NCI-H345 (cell line): ENCODE results near the gene KRTAP12-3.

Experiments used
- DNase-seq: peaks from one replicate; lab custom pipeline; 2025; lab: John Stamatoyannopoulos, UW

Gene KRTAP12-3

DNA sequence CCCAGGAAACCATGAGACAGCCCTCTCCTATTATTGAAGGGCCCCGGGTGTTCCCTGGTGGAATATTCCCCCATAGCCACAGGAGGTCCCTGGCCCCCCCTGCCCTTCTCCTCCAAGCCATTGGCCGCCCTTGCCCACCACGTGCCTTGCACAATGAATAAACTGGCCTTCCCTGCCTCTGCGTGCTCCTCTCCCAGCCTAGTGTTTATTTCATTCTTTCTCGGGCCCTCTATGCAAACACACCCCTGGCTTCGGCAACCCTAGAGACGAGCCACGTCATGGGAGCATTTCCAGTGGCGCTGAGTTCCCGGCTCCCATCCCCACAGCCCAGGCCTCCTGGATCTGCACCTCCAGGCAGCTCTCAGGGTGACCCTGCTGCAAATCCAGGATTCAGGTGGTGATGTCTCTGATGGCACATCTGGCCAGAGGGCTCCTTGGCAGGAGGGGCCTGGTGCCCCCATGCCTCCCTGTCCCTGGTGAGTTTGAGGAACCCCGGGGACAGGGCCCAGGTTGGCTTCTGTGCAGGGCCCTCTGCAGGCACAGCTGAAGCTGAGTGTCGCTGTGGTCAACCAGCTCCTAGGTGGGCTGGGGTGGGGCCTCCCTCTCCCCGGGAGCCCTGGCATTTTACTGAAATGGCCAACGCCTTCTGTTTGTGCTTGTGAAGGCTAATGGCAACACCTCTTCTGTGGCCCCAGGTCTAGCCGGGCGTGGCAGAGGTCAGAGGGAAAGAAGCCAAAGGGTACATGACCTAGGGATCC, 45.4 kb downstream of the KRTAP12-3 start:
- peak; percentile 96 for DNase-seq

DNA sequence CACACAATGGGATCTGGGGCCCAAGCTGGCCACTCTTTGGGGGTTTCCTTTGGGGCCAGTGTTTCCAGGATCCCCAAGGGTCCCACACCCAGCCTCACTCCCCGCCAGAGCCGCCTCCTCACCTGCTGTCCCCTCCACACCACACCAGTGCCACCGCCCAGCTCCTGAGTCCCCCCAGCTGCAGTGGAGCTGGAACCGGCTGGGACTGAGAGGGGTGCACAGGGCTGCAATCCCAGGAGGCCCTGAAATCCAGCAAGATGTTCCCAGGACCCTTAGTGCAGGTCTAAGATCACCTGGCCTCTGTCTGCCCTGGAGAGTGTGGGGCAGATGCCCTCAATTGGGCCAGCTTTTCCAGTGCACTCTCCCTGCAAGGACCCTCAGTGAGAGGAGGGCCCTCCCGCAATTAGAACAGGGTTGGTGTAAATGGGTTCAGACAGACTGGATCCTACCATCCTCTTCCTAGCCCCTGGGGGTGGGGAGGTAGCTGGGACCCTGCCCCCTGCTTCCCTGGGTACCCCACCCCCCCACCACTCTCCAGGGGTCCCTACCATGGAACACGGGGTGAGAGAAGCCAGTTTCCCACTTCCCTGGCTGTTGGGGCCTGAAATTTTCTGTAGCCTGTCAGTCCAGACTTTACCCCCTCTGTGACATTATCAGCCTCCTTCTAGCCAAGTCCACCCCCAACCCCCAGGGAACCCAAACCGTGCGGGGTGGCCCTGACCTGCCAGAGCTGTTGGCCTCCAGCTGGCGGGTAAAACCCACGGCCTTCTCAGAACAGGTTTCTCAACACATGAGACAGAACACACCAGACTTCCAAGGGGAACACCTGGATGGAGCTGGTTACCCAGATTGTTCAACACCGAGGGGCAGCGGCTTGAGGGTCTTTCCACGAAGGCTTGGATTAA, 46.3 kb downstream of the KRTAP12-3 start:
- no peak for DNase-seq

DNA sequence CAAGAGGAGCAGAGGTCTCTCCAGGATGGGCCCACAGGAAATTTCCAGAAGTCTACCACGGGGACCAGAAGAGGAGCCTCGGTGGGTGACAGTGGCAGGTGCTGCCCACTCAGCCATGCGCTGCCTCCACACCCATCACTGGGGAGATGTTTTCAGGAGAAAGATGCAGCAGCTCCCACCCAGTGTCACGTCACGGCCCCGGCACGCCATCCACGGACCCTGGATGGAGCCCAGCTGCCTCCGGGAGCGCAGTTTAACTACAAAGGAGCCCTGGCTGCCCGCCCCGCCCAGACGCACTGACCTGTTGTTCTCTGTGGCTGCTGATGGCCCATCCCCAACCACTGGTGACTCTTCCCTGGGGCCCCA, 46.9 kb downstream of the KRTAP12-3 start:
- DNase-seq, result no peak

DNA sequence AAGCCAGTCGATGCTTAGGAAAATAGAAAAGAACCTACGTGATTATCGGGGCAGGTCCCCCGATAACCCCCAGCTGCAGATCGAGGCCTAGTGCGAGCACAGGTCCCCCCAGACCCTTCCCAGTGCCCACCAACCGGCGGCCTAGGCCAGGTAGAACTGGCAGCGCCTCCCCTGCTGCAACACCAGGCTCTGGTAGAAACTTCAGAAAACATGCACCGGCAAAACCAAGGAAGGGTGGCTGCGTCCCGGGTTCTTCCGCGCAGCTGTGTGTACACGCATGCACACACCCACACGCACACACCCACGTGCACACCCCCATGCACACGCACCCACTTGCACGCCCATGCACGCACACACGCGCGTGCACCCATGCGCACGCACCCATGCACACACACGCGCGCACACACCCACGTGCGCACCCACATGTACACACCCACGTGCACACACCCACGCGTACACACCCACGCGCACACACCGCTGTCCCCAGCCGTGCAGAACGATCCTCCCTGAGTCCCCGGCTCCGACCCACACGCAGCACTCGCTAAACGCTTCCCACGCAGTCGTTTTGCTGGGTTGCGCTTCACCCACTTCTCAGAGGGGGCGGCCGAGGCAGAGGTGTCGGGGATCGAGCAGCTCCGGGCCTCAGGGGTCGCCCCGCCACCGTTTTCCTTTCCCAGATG, 48.4 kb downstream of the KRTAP12-3 start:
- no peak for DNase-seq

DNA sequence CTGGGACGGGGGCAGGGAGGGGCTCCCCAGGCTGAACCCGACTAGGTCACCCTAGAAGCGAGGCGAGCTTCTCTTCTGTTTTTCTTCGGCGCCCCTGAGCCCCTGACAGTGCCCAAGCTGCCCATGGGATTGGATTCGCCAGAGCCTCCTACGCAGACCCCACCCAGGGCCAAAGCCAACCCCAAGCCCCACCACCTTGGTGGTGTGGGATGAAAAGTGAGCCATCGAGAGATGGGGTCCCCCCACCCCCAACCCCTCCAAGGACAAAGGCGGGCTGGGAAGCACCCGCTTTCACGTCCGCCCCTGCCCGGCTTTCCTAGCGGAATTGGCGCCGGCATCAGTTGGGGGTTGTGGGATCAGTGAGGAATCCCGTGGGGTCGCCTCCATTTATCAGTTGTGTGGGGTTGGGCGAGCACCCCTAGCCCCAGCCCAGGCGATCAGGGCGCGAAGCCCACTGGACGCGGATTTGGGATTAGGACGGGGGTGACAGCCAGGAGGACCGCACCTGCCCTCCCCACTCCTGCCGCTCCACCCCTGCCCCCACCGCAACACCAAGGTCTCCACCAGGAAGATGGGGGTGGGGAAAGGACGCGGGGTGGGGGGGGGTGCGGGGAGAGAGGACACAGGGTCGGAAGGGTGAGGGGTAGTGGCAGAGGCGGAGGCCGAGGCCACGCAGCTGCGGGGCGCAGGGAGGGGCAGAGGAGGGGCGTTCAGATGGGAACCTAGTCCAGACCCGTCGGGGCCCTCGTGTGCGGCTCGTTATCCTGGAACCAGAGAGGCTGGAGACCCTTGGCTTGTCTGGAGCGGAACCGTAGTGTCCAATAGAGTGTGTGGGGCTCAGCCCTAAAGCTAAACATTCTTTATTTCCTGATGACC, 49.2 kb downstream of the KRTAP12-3 start:
- DNase-seq, result no peak
